Spinal cord (tissue), 10 donors: ENCODE results near the gene FAM210B. TPM values are rescaled to one million over a fixed set of nuclear protein-coding genes. Genes with fewer than 3 reads are reported as not detected.
A peak's percentile ranks its signal among the peaks of the same experiment; 100 is the strongest.

ENCODE experiments used
- DNase-seq, 6 donors: peaks; one replicate each; pipeline versions ENCODE4 v3.0.0 to v3.0.0-alpha.2; 2013 to 2015; ENCODE audit warnings: low spot score in 6 of 6, low read depth in 4 of 6
- H3K27ac ChIP-seq: one replicate; pipeline ENCODE4 v1.5.1; 2013; ENCODE audit warnings: low read depth, low read length, control low read depth
- H3K27me3 ChIP-seq: one replicate; pipeline ENCODE4 v1.6.1; 2013; ENCODE audit warnings: low read length; ENCODE audit not compliant: control insufficient read depth, insufficient read depth
- H3K36me3 ChIP-seq: one replicate; pipeline ENCODE4 v1.6.1; 2013; ENCODE audit warnings: low read length; ENCODE audit not compliant: control insufficient read depth, insufficient read depth
- H3K4me1 ChIP-seq: one replicate; pipeline ENCODE4 v1.6.1; 2013; ENCODE audit warnings: low read length; ENCODE audit not compliant: control insufficient read depth, insufficient read depth
- H3K4me3 ChIP-seq: one replicate; pipeline ENCODE4 v1.5.1; 2013; ENCODE audit warnings: low read depth, low read length, control low read depth
- H3K9me3 ChIP-seq: one replicate; pipeline ENCODE4 v1.6.1; 2013; ENCODE audit warnings: low read length; ENCODE audit not compliant: control insufficient read depth, insufficient read depth
- WGBS: methylation state at CpG from one replicate; pipeline ENCODE4 v1.1.5; 2013; ENCODE audit warnings: missing lambda C conversion rate; ENCODE audit not compliant: insufficient coverage; 5-methylcytosine and 5-hydroxymethylcytosine counted together
- polyA plus RNA-seq, 2 donors: library from polyadenylated mRNA; unstranded; fragments of 120-200 nt; gene quantifications; one replicate each; pipeline ENCODE4 v1.2.1, GENCODE V29; 2013; ENCODE audit not compliant: insufficient read length in 2 of 2
- total RNA-seq, 2 donors: library from RNA; depleted of rRNA in 1 of 2; stranded (reverse); fragments of 120-200 nt in 1 of 2; fragments of >200 nt in 1 of 2; gene quantifications; one replicate each; pipeline versions ENCODE4 v1.2.3 to v1.2.4, GENCODE V29; 2013 to 2014
- donor health status: healthy.

The FAM210B gene
- total and polyA plus RNA-seq, 4 donors = 23.6 to 61.5 (median 30.0) TPM

DNA sequence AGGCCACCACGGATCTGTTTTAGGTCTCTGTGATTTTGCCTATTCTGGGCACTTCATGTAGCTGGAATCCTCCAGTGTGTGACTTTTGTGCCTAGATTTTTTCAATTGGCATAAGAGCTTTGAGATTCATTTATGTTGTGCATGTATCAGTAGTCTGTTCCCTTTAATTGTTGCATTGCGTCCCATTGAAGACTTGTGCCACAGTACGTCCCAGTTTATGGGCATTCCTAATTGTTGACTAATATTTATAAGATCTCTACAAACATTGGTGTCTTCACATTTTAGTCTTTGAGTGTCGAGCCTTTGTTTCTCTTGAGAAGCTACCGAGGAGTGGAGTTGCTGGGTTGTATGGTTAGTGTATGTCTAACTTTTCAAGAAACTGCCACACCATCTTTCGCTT is 704 bp upstream of the FAM210B start:
- Histone ChIP-seq H3K9me3 (no peaks in the 10 kb centered on the region), H3K27ac (no peak overlapping the region), H3K4me3 (peak overlapping the region; percentile 37), H3K27me3 (no peaks in the 10 kb centered on the region), H3K36me3 (peaks cover 13% of the 10 kb centered on the region), H3K4me1 (peaks cover 23% of the 10 kb centered on the region)
- DNase-seq = no peak
- 80% methylated on average over 1 of the region's 6 CpGs for WGBS

DNA sequence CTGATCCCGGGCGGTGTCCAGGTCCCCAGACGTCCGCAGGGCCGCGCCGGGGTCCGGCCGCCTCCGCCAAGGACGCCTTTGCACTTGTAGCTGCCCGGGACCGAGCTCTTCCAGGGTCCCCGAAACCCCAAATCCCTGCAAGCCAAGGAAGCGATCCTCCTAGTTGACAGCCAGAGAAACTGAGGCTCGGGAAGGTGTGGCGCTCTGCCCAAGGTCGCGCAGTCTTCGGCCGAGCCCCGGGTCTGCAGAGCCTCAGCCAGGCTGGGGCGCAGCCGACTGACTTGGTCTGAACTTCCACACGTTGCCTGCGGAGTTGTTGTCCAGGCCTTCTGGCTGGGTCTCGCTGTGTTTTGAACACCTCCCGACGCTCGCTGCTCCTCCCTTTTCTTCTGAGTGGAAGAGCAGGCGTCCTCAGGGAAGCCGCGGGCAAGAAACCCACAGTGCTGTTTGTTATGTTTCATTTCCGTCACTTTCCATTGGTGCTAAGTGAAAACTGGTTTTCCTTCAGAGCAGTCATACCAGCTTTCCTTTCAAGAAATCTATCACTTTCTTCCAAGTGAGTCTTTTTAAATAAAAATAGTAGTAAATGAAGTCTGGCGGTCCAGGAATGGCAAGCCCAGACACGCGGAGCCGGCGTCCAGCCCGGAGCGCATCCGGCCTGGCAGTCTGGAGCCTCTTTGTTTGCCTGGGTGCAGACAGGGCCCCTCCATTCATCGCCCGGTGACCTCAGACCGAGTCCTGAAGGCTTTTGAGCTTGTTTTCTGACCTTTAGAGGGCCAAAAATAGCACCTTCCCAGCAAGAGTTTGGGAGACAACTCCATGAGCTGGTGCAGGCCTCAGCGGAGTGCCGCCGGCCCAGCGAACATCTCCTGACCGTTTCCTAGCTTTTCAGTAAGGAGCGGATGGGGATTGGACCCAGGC is 698 bp downstream of the FAM210B start:
- H3K27ac ChIP-seq = peak overlapping the region; percentile 75
- H3K4me3 ChIP-seq = peak overlapping the region; percentile 71
- no peaks in the 10 kb centered on the region for H3K9me3 ChIP-seq
- H3K36me3 ChIP-seq = peaks cover 15% of the 10 kb centered on the region
- 7% methylated on average over 50 of the region's 51 CpGs for WGBS
- no peaks in the 10 kb centered on the region for H3K27me3 ChIP-seq
- DNase-seq = peak in 2 of 6 donors; percentile 76 to 78
- peaks cover 24% of the 10 kb centered on the region for H3K4me1 ChIP-seq

- Histone ChIP-seq H3K36me3 (peaks cover 17% of the 10 kb centered on the region), H3K4me3 (peak overlapping the region; percentile 71), H3K27me3 (no peaks in the 10 kb centered on the region), H3K4me1 (peaks cover 24% of the 10 kb centered on the region), H3K9me3 (no peaks in the 10 kb centered on the region), H3K27ac (no peak overlapping the region)
- WGBS = 56% methylated on average over 12 of the region's 14 CpGs
- DNase-seq = no peak
Observed at GRCh38 chr20:56360133-56360907, 1.5 kb downstream of the FAM210B start.

DNA sequence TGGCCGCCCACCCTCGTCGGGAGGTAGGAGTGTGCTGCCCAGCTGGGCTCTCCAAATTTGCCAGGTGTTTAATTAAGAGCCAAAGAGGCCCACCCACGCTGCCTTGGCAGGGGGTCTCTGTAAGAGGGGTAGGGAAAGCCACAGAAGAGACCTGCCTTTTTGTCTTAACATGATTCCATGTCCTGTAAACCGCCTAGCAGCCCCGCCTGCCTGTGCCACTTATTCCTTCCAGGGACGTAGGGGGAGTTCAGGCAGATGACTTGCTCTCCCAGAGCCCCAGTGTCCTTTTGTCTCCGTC is 2.1 kb downstream of the FAM210B start:
- no peaks in the 10 kb centered on the region for H3K9me3 ChIP-seq
- peaks cover 24% of the 10 kb centered on the region for H3K4me1 ChIP-seq
- H3K27ac ChIP-seq = no peak overlapping the region
- H3K36me3 ChIP-seq = peaks cover 22% of the 10 kb centered on the region
- H3K27me3 ChIP-seq = no peaks in the 10 kb centered on the region
- H3K4me3 ChIP-seq = no peak overlapping the region
- 70% methylated on average over 7 of the region's 8 CpGs for WGBS
- peak in 2 of 6 donors; percentile 20 to 40 for DNase-seq

GRCh38 chr20:56361900-56362299 is 3.1 kb downstream of the FAM210B start:
- DNase-seq = no peak

DNA sequence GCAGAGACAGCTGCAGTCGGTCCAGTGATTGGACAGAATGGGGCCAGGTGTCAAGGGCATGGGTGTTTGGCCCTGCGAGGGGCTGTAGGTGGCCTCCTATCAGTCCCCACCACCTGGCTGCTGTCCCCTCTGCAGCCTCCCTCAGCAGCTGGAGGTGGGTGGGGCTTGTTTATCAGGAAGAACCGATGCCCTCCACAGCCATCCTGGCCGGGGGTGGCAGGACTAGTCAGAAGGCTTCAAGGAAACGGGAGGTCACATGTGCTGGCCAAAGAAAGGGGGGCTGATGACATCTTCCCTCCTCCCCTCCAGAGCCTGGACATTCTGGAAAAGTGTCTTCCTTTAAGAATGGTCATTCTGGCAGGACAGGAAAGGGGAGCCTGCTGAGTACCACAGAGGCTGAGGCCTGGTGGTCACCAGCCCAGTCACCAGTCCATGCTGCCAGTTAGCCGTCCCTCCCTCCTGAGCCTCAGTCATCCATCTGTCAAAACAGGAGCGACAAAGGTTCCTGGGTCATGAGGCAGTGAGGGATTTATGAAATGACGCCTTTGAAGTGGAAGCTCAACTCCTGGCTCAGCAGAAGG is 4.1 kb downstream of the FAM210B start:
- Histone ChIP-seq H3K4me3 (no peak overlapping the region), H3K27ac (no peak overlapping the region), H3K4me1 (peaks cover 24% of the 10 kb centered on the region)

More at GRCh38 chr20:56361900-56362299, 3.1 kb downstream of the FAM210B start:
- H3K27ac ChIP-seq = no peak overlapping the region
- peaks cover 22% of the 10 kb centered on the region for H3K36me3 ChIP-seq
- WGBS = no CpG with 5 or more reads among the region's 8 CpGs
- no peaks in the 10 kb centered on the region for H3K27me3 ChIP-seq
- H3K9me3 ChIP-seq = no peaks in the 10 kb centered on the region
- H3K4me1 ChIP-seq = peaks cover 24% of the 10 kb centered on the region
- no peak overlapping the region for H3K4me3 ChIP-seq

DNA sequence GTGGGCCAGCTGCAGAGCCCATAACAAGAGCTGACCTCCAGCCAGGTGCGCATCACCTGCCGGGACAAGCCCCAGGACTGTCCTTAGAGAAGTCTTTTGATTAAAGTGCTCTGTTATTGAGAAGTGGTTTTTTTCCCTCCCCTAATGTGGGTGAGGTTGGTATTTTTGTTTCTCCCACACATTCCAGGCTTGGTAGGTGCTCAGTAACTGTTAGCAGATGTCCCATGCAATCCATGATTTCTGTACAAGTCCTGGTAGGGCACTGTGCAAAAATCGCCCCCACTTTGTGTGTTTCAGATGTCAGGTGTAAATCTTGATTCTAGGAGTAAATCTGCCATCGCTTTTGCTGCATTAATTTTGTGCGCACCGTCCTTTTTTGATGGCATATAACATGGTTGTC is 4.7 kb downstream of the FAM210B start:
- Histone ChIP-seq H3K4me3 (no peak overlapping the region), H3K36me3 (peaks cover 25% of the 10 kb centered on the region), H3K27ac (no peak overlapping the region), H3K9me3 (no peaks in the 10 kb centered on the region), H3K27me3 (no peaks in the 10 kb centered on the region), H3K4me1 (peaks cover 24% of the 10 kb centered on the region)
- DNase-seq = no peak
- 88% methylated on average over 4 of the region's 6 CpGs for WGBS

More for the DNA sequence above, 4.1 kb downstream of the FAM210B start:
- 61% methylated on average over 2 of the region's 8 CpGs for WGBS
- no peaks in the 10 kb centered on the region for H3K27me3 ChIP-seq
- no peaks in the 10 kb centered on the region for H3K9me3 ChIP-seq
- no peak for DNase-seq
- peaks cover 25% of the 10 kb centered on the region for H3K36me3 ChIP-seq

- no peak overlapping the region for H3K27ac ChIP-seq
Observed at GRCh38 chr20:56368351-56369134, 9.8 kb downstream of the FAM210B start.

GRCh38 chr20:56369179-56369578 is 10.4 kb downstream of the FAM210B start:
- WGBS = no CpG with 5 or more reads among the region's 4 CpGs
- Histone ChIP-seq H3K9me3 (no peaks in the 10 kb centered on the region), H3K4me3 (no peak overlapping the region), H3K4me1 (no peaks in the 10 kb centered on the region), H3K27ac (no peak overlapping the region), H3K36me3 (peaks cover 10% of the 10 kb centered on the region), H3K27me3 (no peaks in the 10 kb centered on the region)
- peak in 1 of 6 donors; percentile 24 for DNase-seq

More at GRCh38 chr20:56368351-56369134, 9.8 kb downstream of the FAM210B start:
- H3K4me3 ChIP-seq = no peak overlapping the region
- H3K9me3 ChIP-seq = no peaks in the 10 kb centered on the region
- DNase-seq = no peak
- WGBS = 26% methylated on average over 2 of the region's 6 CpGs
- H3K36me3 ChIP-seq = peaks cover 10% of the 10 kb centered on the region
- H3K27me3 ChIP-seq = no peaks in the 10 kb centered on the region
- H3K4me1 ChIP-seq = no peaks in the 10 kb centered on the region
